Prostate gland (tissue), 2 donors: ENCODE data around the gene SLCO3A1.

Source experiments
- CTCF ChIP-seq, 4 experiments: fragments of 200-600 bp in 2 of 4; fragments of 450-650 bp in 2 of 4; sonication (generic) in 2 of 4; IDR thresholded peaks; 1 replicate in 3 of 4; 2 replicates in 1 of 4; pipeline ENCODE4 v1.5.1; 2016 to 2019; ENCODE audit warnings: antibody characterized with exemption in 4 of 4, mild to moderate bottlenecking in 2 of 4, moderate library complexity in 2 of 4
- POLR2A ChIP-seq: fragments of 450-650 bp; IDR thresholded peaks from one replicate; pipeline ENCODE4 v1.6.1; 2016; ENCODE audit warnings: antibody characterized with exemption, mild to moderate bottlenecking
- POLR2AphosphoS5 ChIP-seq: sonication (generic); formaldehyde crosslinking; IDR thresholded peaks from one replicate; pipeline ENCODE4 v1.6.1; 2017; ENCODE audit warnings: antibody characterized with exemption

DNA sequence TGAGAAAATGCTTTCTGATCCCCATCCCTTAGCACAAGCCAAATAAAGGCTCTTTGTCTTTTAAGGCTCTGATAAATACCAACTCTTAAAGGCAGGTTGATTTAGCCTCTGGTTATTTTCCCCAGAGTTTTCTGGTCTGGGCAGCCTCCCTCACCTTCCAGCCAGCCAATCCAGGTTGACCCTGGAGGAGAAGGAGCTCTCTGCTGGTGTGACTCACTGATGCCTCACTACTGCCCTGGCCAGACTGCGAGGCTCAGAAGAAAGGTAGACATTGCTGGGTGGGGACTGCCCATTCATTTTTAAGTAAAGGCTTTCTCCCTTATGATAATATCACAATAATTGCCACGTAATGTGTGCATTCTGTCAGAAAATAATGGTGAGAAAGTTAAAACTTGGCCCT lies 37.1 kb downstream of the SLCO3A1 start:
- TF ChIP-seq POLR2A (no peak), CTCF (IDR thresholded peaks at IDR 0.05) (no peak), POLR2AphosphoS5 (no peak)
